A549 (cell line): ENCODE results near the gene CXCR3. TPM values are rescaled to one million over a fixed set of nuclear protein-coding genes. Genes with fewer than 3 reads are reported as not detected.

Experiments
- ATAC-seq, 2 experiments: fragments of 200-7000 bp in 1 of 2; fragments of >200 bp in 1 of 2; cut with Nextera tagmentation in 1 of 2; cut with Tn5 transposase in 1 of 2; 3 replicates each; pipeline versions ENCODE4 v1.8.0 to v1.9.1; 2018 to 2020; ENCODE audit warnings: mild to moderate bottlenecking in 1 of 2, moderate library complexity in 1 of 2
- CTCF ChIA-PET: fragments of 300-600 bp; sonication (Branson Sonifier 250); formaldehyde crosslinking; extraction: SDS; loops from one replicate; lab custom pipeline; 2021; ENCODE audit warnings: antibody characterized with exemption, inconsistent platforms; lab: Yijun Ruan, JAX
- POLR2A ChIA-PET: fragments of 350-600 bp; formaldehyde crosslinking; extraction: SDS; loops from one replicate; lab custom pipeline; 2021; ENCODE audit warnings: antibody characterized with exemption, inconsistent platforms; lab: Yijun Ruan, JAX
- DNase-seq, 2 experiments: peaks; one replicate each; pipeline versions ENCODE4 v3.0.0 to v3.0.0-alpha.2; 2011 to 2016; ENCODE audit warnings: low read depth in 1 of 2, low spot score in 1 of 2
- FAIRE-seq: peaks from 2 replicates; lab custom pipeline; 2011; peaks lifted over from hg19 to GRCh38; lab: Jason Lieb, UNC
- H3K27ac ChIP-seq, 2 experiments: fragments of >200 bp; sonication (Bioruptor Twin); formaldehyde crosslinking; 3 replicates each; pipeline ENCODE4 v1.5.1; 2016 to 2017
- H3K4me1 ChIP-seq: fragments of >200 bp; sonication (Bioruptor Twin); formaldehyde crosslinking; 3 replicates; pipeline ENCODE4 v1.6.1; 2016
- H3K4me2 ChIP-seq: fragments of >200 bp; sonication (Bioruptor Twin); formaldehyde crosslinking; 3 replicates; pipeline ENCODE4 v1.6.1; 2016
- H3K4me3 ChIP-seq: fragments of >200 bp; sonication (Bioruptor Twin); formaldehyde crosslinking; 3 replicates; pipeline ENCODE4 v1.5.1; 2016
- H3K9me3 ChIP-seq: fragments of >200 bp; sonication (Bioruptor Twin); formaldehyde crosslinking; 3 replicates; pipeline ENCODE4 v1.6.1; 2016
- BHLHE40 ChIP-seq: IDR thresholded peaks from 2 replicates; pipeline ENCODE4 v1.6.1; 2012; ENCODE audit warnings: low read depth, low read length, inconsistent platforms
- CBX2 ChIP-seq: fragments of 200-600 bp; sonication (generic); IDR thresholded peaks from 2 replicates; pipeline ENCODE4 v1.6.1; 2016; ENCODE audit warnings: low read depth, mild to moderate bottlenecking, borderline replicate concordance
- CBX8 ChIP-seq: fragments of 200-600 bp; sonication (generic); IDR thresholded peaks from 2 replicates; pipeline ENCODE4 v1.6.1; 2016
- CHD4 ChIP-seq: fragments of 200-600 bp; sonication (generic); IDR thresholded peaks from 2 replicates; pipeline ENCODE4 v1.6.1; 2016; ENCODE audit warnings: antibody characterized with exemption, mild to moderate bottlenecking, borderline replicate concordance
- EHMT2 ChIP-seq: fragments of 200-600 bp; sonication (generic); IDR thresholded peaks from 2 replicates; pipeline ENCODE4 v1.6.1; 2016; ENCODE audit warnings: antibody characterized with exemption, low read depth, mild to moderate bottlenecking, moderate library complexity
- EP300 ChIP-seq, 2 experiments: fragments of >200 bp; sonication (Bioruptor Twin); formaldehyde crosslinking; IDR thresholded peaks; 2 replicates in 1 of 2; 3 replicates in 1 of 2; pipeline ENCODE4 v1.6.1; 2016 to 2017
- FOSB ChIP-seq: fragments of 250-450 bp; sonication (Bioruptor Pico); IDR thresholded peaks from 2 replicates; pipeline ENCODE4 v1.5.0; 2020; ENCODE audit warnings: mild to moderate bottlenecking, moderate library complexity
- GATA3 ChIP-seq: IDR thresholded peaks from 2 replicates; pipeline ENCODE4 v1.6.1; 2012; ENCODE audit warnings: borderline replicate concordance
- HDAC2 ChIP-seq: fragments of 200-600 bp; sonication (generic); IDR thresholded peaks from 2 replicates; pipeline ENCODE4 v1.6.1; 2016
- HEYL ChIP-seq: fragments of 250-450 bp; sonication (Bioruptor Pico); IDR thresholded peaks from 2 replicates; pipeline ENCODE4 v1.8.0; 2021; ENCODE audit warnings: mild to moderate bottlenecking, moderate library complexity
- JUNB ChIP-seq: fragments of >200 bp; sonication (Bioruptor Twin); formaldehyde crosslinking; IDR thresholded peaks from 2 replicates; pipeline ENCODE4 v1.6.1; 2016
- NPAS2 ChIP-seq: fragments of 250-450 bp; sonication (Bioruptor Pico); IDR thresholded peaks from 2 replicates; pipeline ENCODE4 v1.8.0; 2022; ENCODE audit warnings: mild to moderate bottlenecking, moderate library complexity, borderline replicate concordance
- NR3C1 ChIP-seq: fragments of >200 bp; sonication (Bioruptor Twin); formaldehyde crosslinking; IDR thresholded peaks from 3 replicates; pipeline ENCODE4 v1.6.1; 2017
- RARB ChIP-seq: fragments of 250-450 bp; sonication (Bioruptor Pico); IDR thresholded peaks from 2 replicates; pipeline ENCODE4 v1.8.0; 2021; ENCODE audit warnings: mild to moderate bottlenecking, moderate library complexity
- RFX5 ChIP-seq: fragments of 450-650 bp; IDR thresholded peaks from 2 replicates; pipeline ENCODE4 v1.7.1; 2014; ENCODE audit warnings: antibody characterized with exemption, mild to moderate bottlenecking, moderate library complexity
- SMC3 ChIP-seq: fragments of >200 bp; sonication (Bioruptor Twin); formaldehyde crosslinking; IDR thresholded peaks from 3 replicates; pipeline ENCODE4 v1.6.1; 2018; ENCODE audit warnings: inconsistent platforms
- TP53 ChIP-seq: fragments of 250-450 bp; sonication (Bioruptor Pico); IDR thresholded peaks from 2 replicates; pipeline ENCODE4 v1.5.0; 2021; ENCODE audit warnings: mild to moderate bottlenecking, moderate library complexity
- ZFP36 ChIP-seq: fragments of 450-650 bp; IDR thresholded peaks from 2 replicates; pipeline ENCODE4 v1.6.1; 2014; ENCODE audit warnings: borderline replicate concordance; ENCODE audit not compliant: partially characterized antibody
- WGBS: methylation state at CpG from one replicate; pipeline ENCODE4 v1.1.6; 2017; ENCODE audit errors: missing lambda C conversion rate; 5-methylcytosine and 5-hydroxymethylcytosine counted together
- polyA plus RNA-seq, 4 experiments: library from polyadenylated mRNA; depleted of rRNA in 3 of 4; stranded (reverse); fragments of >200 nt; fragmentation: RNase III in 1 of 4; extraction: RNeasy Plus Mini Kit Qiagen cat#74134 plus additional on column Dnase treatment in 1 of 4; gene quantifications; 2 replicates in 3 of 4; 3 replicates in 1 of 4; pipeline ENCODE4 v1.2.3, GENCODE V29; 2011 to 2017
- TF ChIP-seq, protein P1 (sequence below): IDR thresholded peaks from 2 replicates; pipeline ENCODE4 v1.6.1; 2012
- TF ChIP-seq, protein P2 (sequence below): fragments of 200-600 bp; sonication (generic); IDR thresholded peaks from 2 replicates; pipeline ENCODE4 v1.6.1; 2016; ENCODE audit warnings: antibody characterized with exemption, mild to moderate bottlenecking, moderate library complexity
- TF ChIP-seq, protein P3 (sequence below): fragments of >200 bp; sonication (Bioruptor Twin); formaldehyde crosslinking; IDR thresholded peaks from 2 replicates; pipeline ENCODE4 v1.6.1; 2016
- TF ChIP-seq, protein P4 (sequence below): fragments of 250-450 bp; sonication (Bioruptor Pico); IDR thresholded peaks from 2 replicates; pipeline ENCODE4 v1.5.0; 2020; ENCODE audit warnings: low read depth, mild to moderate bottlenecking, moderate library complexity
- TF ChIP-seq, protein P5 (sequence below): fragments of 250-450 bp; sonication (Bioruptor Pico); IDR thresholded peaks from 2 replicates; pipeline ENCODE4 v1.5.0; 2021; ENCODE audit warnings: mild to moderate bottlenecking, moderate library complexity, borderline replicate concordance

CXCR3 gene
- polyA plus RNA-seq, 2 of the 4 experiments (the other 2 are of a cell fraction): not detected

DNA sequence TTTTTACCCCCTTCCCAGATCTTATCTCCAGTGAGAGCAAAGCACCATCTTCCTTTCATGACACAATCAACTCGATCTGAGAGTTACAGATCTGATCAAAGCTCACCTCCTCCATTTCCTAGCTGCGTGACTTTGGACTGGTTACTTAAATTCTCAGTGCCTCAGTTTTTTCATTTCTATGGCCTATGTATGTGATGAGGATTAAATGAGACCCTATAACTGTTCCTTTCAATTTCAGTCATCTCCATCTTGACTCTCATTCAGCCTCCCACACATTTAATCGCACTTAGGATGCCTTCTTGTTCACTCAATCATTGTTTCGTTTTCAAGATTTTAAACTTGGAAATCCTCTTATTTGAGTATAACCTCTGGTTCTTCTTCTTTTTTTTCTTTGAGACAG, 20.1 kb upstream of the CXCR3 start:
- Histone ChIP-seq H3K4me3 (no peak overlapping the region), H3K27ac (no peak overlapping the region), H3K4me2 (no peak overlapping the region), H3K9me3 (no peaks in the 10 kb centered on the region), H3K4me1 (no peaks in the 10 kb centered on the region)
- ATAC-seq: no peak
- ChIA-PET CTCF (interaction anchor here (0.6 kb wide), 1 partner anchor 13 kb away, joined by 3 read pairs; no protein-coding TSS in a partner anchor), POLR2A (no interaction called here)
- no peak for TF ChIP-seq EHMT2
- TF ChIP-seq, protein P1, sequence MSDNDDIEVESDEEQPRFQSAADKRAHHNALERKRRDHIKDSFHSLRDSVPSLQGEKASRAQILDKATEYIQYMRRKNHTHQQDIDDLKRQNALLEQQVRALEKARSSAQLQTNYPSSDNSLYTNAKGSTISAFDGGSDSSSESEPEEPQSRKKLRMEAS: no peak
- 80% methylated on average over 4 of the region's 4 CpGs for WGBS
- FAIRE-seq: no peak
- no peak for DNase-seq

DNA sequence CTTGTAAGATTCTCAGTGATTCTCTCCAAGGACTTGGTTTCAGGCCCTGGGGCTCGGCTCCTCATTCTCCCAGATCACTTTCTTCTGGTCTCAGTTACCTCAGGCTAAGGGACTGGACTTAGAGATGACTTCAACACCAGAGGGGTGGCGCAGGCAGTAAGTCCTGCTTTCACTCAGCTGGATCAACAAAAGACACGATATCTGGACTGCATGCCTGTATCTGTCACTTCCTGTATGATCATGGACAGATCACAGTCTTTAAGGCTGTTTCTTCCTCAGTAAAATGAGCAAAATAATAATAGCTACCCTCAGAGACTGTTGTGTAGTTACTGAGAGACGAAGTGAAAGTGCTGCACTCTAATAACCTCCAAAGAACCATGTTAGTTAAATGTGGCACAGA, 19.5 kb upstream of the CXCR3 start:
- no peak for DNase-seq
- Histone ChIP-seq H3K4me3 (no peak overlapping the region), H3K27ac (no peak overlapping the region), H3K4me1 (no peaks in the 10 kb centered on the region; the same call in 2 of the 3 replicates), H3K9me3 (no peaks in the 10 kb centered on the region), H3K4me2 (no peak overlapping the region)
- no peak for ATAC-seq
- FAIRE-seq: no peak
- CTCF ChIA-PET: interaction anchor here (0.6 kb wide), 1 partner anchor 13 kb away, joined by 3 read pairs; no protein-coding TSS in a partner anchor
- 64% methylated on average over 4 of the region's 4 CpGs for WGBS
- POLR2A ChIA-PET: no interaction called here
- TF ChIP-seq, protein P2, sequence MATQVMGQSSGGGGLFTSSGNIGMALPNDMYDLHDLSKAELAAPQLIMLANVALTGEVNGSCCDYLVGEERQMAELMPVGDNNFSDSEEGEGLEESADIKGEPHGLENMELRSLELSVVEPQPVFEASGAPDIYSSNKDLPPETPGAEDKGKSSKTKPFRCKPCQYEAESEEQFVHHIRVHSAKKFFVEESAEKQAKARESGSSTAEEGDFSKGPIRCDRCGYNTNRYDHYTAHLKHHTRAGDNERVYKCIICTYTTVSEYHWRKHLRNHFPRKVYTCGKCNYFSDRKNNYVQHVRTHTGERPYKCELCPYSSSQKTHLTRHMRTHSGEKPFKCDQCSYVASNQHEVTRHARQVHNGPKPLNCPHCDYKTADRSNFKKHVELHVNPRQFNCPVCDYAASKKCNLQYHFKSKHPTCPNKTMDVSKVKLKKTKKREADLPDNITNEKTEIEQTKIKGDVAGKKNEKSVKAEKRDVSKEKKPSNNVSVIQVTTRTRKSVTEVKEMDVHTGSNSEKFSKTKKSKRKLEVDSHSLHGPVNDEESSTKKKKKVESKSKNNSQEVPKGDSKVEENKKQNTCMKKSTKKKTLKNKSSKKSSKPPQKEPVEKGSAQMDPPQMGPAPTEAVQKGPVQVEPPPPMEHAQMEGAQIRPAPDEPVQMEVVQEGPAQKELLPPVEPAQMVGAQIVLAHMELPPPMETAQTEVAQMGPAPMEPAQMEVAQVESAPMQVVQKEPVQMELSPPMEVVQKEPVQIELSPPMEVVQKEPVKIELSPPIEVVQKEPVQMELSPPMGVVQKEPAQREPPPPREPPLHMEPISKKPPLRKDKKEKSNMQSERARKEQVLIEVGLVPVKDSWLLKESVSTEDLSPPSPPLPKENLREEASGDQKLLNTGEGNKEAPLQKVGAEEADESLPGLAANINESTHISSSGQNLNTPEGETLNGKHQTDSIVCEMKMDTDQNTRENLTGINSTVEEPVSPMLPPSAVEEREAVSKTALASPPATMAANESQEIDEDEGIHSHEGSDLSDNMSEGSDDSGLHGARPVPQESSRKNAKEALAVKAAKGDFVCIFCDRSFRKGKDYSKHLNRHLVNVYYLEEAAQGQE: no peak
- TF ChIP-seq, protein P3, sequence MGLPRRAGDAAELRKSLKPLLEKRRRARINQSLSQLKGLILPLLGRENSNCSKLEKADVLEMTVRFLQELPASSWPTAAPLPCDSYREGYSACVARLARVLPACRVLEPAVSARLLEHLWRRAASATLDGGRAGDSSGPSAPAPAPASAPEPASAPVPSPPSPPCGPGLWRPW: no peak
- TF ChIP-seq SMC3: no peak
- TF ChIP-seq FOSB (CRISPR knock-in tag): no peak
- TF ChIP-seq HDAC2: no peak
- no peak for TF ChIP-seq EP300 (IDR thresholded peaks at IDR 0.05)
- TF ChIP-seq NPAS2 (CRISPR knock-in tag): no peak

DNA sequence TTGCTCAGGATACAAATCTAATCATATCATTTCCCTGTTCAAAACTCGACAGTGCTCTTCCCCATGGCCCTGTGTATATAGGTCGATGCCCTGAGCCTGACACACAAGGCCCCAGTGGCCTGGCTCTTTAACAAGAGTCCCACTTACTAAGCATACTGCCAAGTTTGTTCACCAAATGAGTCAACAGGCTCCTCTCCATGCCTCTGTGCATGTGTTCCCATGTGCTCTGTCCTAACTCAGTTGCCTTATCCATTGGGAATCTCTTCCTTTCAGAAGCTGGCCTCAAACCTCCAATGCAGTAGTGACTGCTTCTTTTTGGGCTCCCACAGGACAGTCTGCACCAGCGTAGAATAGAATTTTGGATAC, 18.9 kb upstream of the CXCR3 start:
- 72% methylated on average over 3 of the region's 3 CpGs for WGBS
- Histone ChIP-seq H3K4me2 (no peak overlapping the region), H3K27ac (no peak overlapping the region), H3K9me3 (no peaks in the 10 kb centered on the region), H3K4me3 (no peak overlapping the region), H3K4me1 (no peaks in the 10 kb centered on the region; the same call in 2 of the 3 replicates)
- no peak for FAIRE-seq
- TF ChIP-seq HEYL (no peak), GATA3 (no peak), RFX5 (no peak)
- TF ChIP-seq, protein P1: no peak
- DNase-seq: no peak
- ATAC-seq: no peak
- POLR2A ChIA-PET: no interaction called here
- CTCF ChIA-PET: no interaction called here

DNA sequence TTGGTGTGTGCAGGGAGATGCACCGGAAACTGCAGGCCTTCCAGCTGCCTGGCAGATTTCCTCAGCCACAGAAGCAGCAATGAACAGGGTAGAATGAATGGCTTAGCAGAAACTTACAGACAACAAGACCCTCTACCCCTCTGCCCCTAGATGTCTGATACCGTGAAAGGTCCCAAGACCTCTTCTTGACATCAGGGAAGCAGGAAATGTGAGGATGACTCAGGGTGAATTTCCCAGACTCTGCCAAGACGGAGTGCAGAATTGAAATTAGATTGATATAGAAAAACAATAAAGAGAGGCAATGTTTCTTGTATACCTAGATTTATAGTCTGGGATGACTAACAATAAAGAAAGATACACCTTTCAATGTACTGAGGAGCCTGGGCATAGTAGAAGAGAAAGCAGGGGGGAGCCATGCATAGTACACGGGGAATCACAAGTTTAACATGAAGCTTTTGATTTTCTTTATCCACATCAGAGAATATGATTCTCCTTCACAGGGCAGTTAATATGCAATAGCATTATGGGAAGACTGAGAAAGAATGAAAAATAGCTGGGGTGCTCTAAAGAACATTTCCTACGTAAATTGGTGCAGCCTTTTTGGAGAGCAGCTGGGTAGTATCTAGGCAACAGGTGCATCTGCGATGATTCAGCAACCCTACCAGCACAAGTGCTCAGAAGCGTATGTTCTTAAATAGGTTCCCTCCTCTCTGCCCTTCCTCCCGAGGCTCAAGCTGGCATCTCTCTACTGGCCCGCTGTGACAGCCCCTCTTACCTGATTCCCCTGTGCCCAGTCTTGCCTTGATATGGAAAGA, 18.3 kb upstream of the CXCR3 start:
- H3K27ac ChIP-seq: no peak overlapping the region
- H3K4me3 ChIP-seq: no peak overlapping the region
- FAIRE-seq (no peak), DNase-seq (no peak), ATAC-seq (no peak)
- no peaks in the 10 kb centered on the region; the same call in 2 of the 3 replicates for H3K4me1 ChIP-seq
- ChIA-PET POLR2A (no interaction called here), CTCF (no interaction called here)
- 82% methylated on average over 9 of the region's 9 CpGs for WGBS
- no peak overlapping the region for H3K4me2 ChIP-seq
- H3K9me3 ChIP-seq: no peaks in the 10 kb centered on the region
- TF ChIP-seq, protein P4, sequence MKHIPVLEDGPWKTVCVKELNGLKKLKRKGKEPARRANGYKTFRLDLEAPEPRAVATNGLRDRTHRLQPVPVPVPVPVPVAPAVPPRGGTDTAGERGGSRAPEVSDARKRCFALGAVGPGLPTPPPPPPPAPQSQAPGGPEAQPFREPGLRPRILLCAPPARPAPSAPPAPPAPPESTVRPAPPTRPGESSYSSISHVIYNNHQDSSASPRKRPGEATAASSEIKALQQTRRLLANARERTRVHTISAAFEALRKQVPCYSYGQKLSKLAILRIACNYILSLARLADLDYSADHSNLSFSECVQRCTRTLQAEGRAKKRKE (CRISPR knock-in tag): no peak
- TF ChIP-seq RARB (CRISPR knock-in tag) (no peak), JUNB (no peak), CHD4 (no peak), ZFP36 (no peak), NR3C1 (no peak), TP53 (CRISPR knock-in tag) (no peak), CBX8 (no peak), BHLHE40 (no peak), CBX2 (no peak)
- TF ChIP-seq, protein P5, sequence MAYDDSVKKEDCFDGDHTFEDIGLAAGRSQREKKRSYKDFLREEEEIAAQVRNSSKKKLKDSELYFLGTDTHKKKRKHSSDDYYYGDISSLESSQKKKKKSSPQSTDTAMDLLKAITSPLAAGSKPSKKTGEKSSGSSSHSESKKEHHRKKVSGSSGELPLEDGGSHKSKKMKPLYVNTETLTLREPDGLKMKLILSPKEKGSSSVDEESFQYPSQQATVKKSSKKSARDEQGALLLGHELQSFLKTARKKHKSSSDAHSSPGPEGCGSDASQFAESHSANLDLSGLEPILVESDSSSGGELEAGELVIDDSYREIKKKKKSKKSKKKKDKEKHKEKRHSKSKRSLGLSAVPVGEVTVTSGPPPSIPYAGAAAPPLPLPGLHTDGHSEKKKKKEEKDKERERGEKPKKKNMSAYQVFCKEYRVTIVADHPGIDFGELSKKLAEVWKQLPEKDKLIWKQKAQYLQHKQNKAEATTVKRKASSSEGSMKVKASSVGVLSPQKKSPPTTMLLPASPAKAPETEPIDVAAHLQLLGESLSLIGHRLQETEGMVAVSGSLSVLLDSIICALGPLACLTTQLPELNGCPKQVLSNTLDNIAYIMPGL (CRISPR knock-in tag): no peak
